GM21737 (cell line): ENCODE results near the gene RTN4IP1.

Source experiments
- ATAC-seq: cut with Tn5 transposase; IDR thresholded peaks from one replicate; pipeline ENCODE4 v1.9.1; 2021; ENCODE audit warnings: mild to moderate bottlenecking, moderate library complexity; ENCODE audit not compliant: unreplicated experiment

The RTN4IP1 gene

DNA sequence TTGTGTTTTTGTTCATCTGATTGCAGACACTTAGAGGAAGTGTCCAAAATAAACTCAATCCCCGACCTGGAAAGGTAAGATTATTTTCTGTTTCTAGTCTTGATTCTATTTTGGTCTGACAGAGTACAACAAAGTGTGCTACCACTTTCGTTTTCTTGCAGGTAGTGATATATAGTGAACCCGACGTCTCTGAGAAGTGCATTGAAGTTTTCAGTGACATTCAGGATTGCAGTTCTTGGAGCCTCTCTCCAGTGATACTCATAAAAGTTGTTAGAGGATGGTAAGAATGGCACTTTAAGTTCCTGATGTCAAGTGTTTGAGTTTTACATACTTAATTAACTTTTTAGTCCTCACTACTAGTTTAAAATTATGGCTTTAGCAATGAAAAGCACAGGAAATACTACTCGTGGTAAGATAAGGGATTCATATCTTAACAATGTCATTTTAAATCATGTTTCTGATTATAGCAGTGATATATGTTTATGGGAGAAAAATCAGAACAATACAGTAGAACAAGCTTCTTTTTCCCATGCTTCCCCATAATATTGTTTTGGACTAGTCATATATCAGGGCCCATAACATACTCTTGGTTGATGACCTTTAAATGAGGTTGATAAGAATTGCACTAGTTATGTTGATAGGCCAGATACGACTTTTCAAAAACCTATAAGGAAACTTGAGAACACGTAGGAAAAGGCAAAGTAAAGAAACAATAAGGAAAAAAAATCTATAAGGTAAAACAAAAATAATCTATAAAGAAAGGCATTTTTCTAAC is 104.0 kb downstream of the RTN4IP1 start:
- peak; percentile 43 for ATAC-seq

DNA sequence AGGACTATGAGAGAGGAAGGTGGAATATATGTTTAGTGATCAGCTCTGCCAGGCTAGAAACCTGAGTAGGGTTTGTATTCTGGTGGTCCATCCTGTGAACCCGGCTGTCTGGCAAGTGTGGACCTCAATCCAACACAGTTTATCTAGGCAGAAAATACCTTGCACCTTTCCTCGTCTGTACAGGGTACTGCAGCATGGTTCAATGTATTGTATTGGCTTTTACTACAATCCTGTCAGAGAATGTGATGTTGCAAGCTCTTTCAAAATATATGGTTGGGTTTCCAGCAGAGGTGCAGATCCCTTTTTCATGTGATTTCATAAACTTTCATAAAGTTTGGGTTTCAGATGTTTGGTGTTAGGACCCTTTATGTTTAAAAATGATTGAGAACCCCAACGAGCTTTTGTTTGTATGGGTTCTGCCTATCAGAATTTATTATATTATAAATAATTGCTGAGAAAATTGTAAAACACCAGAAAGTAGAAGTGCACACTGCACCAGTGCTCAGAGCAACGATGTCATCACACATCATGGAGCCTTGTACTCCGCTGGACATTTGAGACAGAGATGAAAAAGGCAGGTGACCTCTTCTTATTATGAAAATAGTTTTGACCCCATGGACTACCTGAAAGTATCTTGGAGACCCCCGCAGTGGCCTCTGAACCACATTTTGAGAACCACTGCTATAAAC is 106.6 kb downstream of the RTN4IP1 start:
- no peak for ATAC-seq
